Measurements from ENCODE around the gene ANO10. TPM values are rescaled to one million over a fixed set of nuclear protein-coding genes. Genes with fewer than 3 reads are reported as not detected.
A peak's percentile ranks its signal among the peaks of the same experiment; 100 is the strongest.

Gene ANO10
- total and polyA plus RNA-seq, 4 donors = 19.0 to 46.8 (median 32.0) TPM

GRCh38 chr3:43632986-43633385 lies 11.2 kb upstream of the ANO10 start:
- 79 to 87% methylated on average over 7 of the region's 7 CpGs for WGBS, 2 donors

GRCh38 chr3:43632269-43632733 lies 10.5 kb upstream of the ANO10 start:
- 74 to 76% methylated on average over 2 of the region's 2 CpGs for WGBS, 2 donors
- H3K27me3 ChIP-seq (ENCODE audit: control insufficient read depth in 1 of 2, insufficient read depth in 2 of 2, low read length in 1 of 2) = no peaks in the 10 kb centered on the region
- H3K4me3 ChIP-seq (ENCODE audit: low read length in 2 of 2) = no peak overlapping the region
- no peaks in the 10 kb centered on the region for H3K36me3 ChIP-seq (ENCODE audit: control insufficient read depth in 1 of 2, insufficient read depth in 2 of 2, low read length in 1 of 2)
- no peaks in the 10 kb centered on the region for H3K9me3 ChIP-seq (ENCODE audit: control insufficient read depth, low read length)
- ATAC-seq (ENCODE audit: low FRiP score) = no peak
- H3K27ac ChIP-seq (ENCODE audit: low read depth in 1 of 2, low read length in 2 of 2) = peak overlapping the region in 1 of 2 donors; percentile 1
- no peak for DNase-seq
- intact Hi-C loops (cut with DNase I) = no loop called here
- H3K4me1 ChIP-seq (ENCODE audit: control insufficient read depth in 1 of 2, insufficient read depth in 2 of 2, low read length in 2 of 2) = no peaks in the 10 kb centered on the region

More at GRCh38 chr3:43632986-43633385, 11.2 kb upstream of the ANO10 start:
- Histone ChIP-seq H3K9me3 (ENCODE audit: control insufficient read depth, low read length) (no peaks in the 10 kb centered on the region), H3K4me1 (ENCODE audit: control insufficient read depth in 1 of 2, insufficient read depth in 2 of 2, low read length in 2 of 2) (no peaks in the 10 kb centered on the region), H3K27me3 (ENCODE audit: control insufficient read depth in 1 of 2, insufficient read depth in 2 of 2, low read length in 1 of 2) (no peaks in the 10 kb centered on the region), H3K36me3 (ENCODE audit: control insufficient read depth in 1 of 2, insufficient read depth in 2 of 2, low read length in 1 of 2) (no peaks in the 10 kb centered on the region), H3K4me3 (ENCODE audit: low read length in 2 of 2) (no peak overlapping the region), H3K27ac (ENCODE audit: low read depth in 1 of 2, low read length in 2 of 2) (no peak overlapping the region)
- ATAC-seq (ENCODE audit: low FRiP score) (no peak), DNase-seq (no peak)
- intact Hi-C loops (cut with DNase I) = no loop called here

- intact Hi-C loops (cut with DNase I) = loop anchor here in 1 of 2 donors (10.0 kb wide), 1 partner anchor 135 kb away; no protein-coding TSS in a partner anchor
- WGBS, 2 donors = 92 to 97% methylated on average over 1 of the region's 1 CpG
- ATAC-seq (ENCODE audit: low FRiP score) = no peak
Measured at GRCh38 chr3:43629741-43630140, 7.9 kb upstream of the ANO10 start.

GRCh38 chr3:43629257-43629656 lies 7.4 kb upstream of the ANO10 start:
- no peak for ATAC-seq (ENCODE audit: low FRiP score)
- intact Hi-C loops (cut with DNase I) = loop anchor here in 1 of 2 donors (10.0 kb wide), 1 partner anchor 136 kb away; no protein-coding TSS in a partner anchor

More at GRCh38 chr3:43629741-43630140, 7.9 kb upstream of the ANO10 start:
- H3K4me1 ChIP-seq (ENCODE audit: control insufficient read depth in 1 of 2, insufficient read depth in 2 of 2, low read length in 2 of 2) = no peaks in the 10 kb centered on the region
- DNase-seq = no peak
- no peaks in the 10 kb centered on the region for H3K36me3 ChIP-seq (ENCODE audit: control insufficient read depth in 1 of 2, insufficient read depth in 2 of 2, low read length in 1 of 2)
- H3K27me3 ChIP-seq (ENCODE audit: control insufficient read depth in 1 of 2, insufficient read depth in 2 of 2, low read length in 1 of 2) = no peaks in the 10 kb centered on the region
- no peak overlapping the region for H3K4me3 ChIP-seq (ENCODE audit: low read length in 2 of 2)
- no peaks in the 10 kb centered on the region for H3K9me3 ChIP-seq (ENCODE audit: control insufficient read depth, low read length)
- no peak overlapping the region for H3K27ac ChIP-seq (ENCODE audit: low read depth in 1 of 2, low read length in 2 of 2)

DNA sequence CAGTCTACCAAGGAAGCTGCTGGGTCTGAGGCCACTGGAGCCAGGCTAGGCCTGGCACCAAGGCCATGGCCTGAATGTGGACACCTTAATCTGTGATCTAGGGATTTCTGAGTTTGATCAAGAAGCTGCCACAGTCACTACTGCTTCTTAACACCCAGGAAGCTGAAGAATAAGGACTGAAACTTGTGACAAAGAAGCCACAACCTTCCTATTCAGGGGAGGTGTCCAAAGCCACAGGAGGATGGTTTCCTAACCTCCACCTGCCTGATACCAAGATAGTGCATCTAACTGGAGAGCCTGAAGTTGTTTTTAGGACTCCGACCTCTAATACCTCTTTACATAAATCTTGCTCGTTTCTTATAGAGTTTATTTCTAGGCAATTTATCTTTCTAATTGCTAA lies 5.5 kb upstream of the ANO10 start:
- H3K36me3 ChIP-seq (ENCODE audit: control insufficient read depth in 1 of 2, insufficient read depth in 2 of 2, low read length in 1 of 2) = no peaks in the 10 kb centered on the region
- DNase-seq = no peak
- H3K27me3 ChIP-seq (ENCODE audit: control insufficient read depth in 1 of 2, insufficient read depth in 2 of 2, low read length in 1 of 2) = no peaks in the 10 kb centered on the region
- no peaks in the 10 kb centered on the region for H3K9me3 ChIP-seq (ENCODE audit: control insufficient read depth, low read length)
- H3K4me1 ChIP-seq (ENCODE audit: control insufficient read depth in 1 of 2, insufficient read depth in 2 of 2, low read length in 2 of 2) = no peaks in the 10 kb centered on the region
- ATAC-seq (ENCODE audit: low FRiP score) = no peak
- intact Hi-C loops (cut with DNase I) = loop anchor here in 1 of 2 donors (10.0 kb wide), 1 partner anchor 137 kb away; no protein-coding TSS in a partner anchor
- no peak overlapping the region for H3K27ac ChIP-seq (ENCODE audit: low read depth in 1 of 2, low read length in 2 of 2)
- no peak overlapping the region for H3K4me3 ChIP-seq (ENCODE audit: low read length in 2 of 2)
- WGBS, 2 donors = 88 to 91% methylated on average over 2 of the region's 2 CpGs

More at GRCh38 chr3:43629257-43629656, 7.4 kb upstream of the ANO10 start:
- no peaks in the 10 kb centered on the region for H3K27me3 ChIP-seq (ENCODE audit: control insufficient read depth in 1 of 2, insufficient read depth in 2 of 2, low read length in 1 of 2)
- H3K4me1 ChIP-seq (ENCODE audit: control insufficient read depth in 1 of 2, insufficient read depth in 2 of 2, low read length in 2 of 2) = no peaks in the 10 kb centered on the region
- DNase-seq = no peak
- H3K9me3 ChIP-seq (ENCODE audit: control insufficient read depth, low read length) = no peaks in the 10 kb centered on the region
- no peaks in the 10 kb centered on the region for H3K36me3 ChIP-seq (ENCODE audit: control insufficient read depth in 1 of 2, insufficient read depth in 2 of 2, low read length in 1 of 2)
- H3K4me3 ChIP-seq (ENCODE audit: low read length in 2 of 2) = no peak overlapping the region
- H3K27ac ChIP-seq (ENCODE audit: low read depth in 1 of 2, low read length in 2 of 2) = no peak overlapping the region

DNA sequence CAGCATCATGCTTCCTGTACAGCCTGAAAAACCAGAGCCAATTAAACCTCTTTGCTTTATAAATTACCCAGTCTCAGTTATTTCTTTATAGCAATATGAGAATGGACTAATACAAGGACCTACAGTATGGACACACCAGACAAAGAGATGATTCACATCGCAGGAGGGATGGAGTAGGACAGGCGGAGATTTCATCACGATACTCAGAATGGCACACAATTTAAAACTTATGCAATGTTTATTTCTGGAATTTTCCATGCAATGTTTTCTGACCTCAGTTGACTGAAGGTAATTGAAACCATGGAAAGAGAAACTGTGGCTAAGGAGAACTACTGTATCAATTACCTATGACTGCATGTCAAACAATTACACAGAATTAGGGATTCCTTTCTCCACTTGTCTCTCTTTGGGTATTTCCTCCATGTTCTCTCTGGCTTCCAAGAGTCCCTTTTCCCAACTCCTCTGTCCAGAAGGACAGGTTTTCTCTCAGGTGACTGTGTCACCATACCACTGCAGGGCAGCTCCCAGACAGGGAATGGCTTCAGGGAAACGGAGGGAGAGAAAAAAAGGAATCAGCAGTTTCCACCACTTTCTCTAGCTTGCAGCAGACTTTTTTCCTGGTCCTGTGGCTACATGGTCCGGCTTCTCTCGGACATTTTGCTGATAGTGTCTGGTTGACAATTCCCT lies 3.0 kb upstream of the ANO10 start:
- no peaks in the 10 kb centered on the region for H3K27me3 ChIP-seq (ENCODE audit: control insufficient read depth in 1 of 2, insufficient read depth in 2 of 2, low read length in 1 of 2)
- H3K9me3 ChIP-seq (ENCODE audit: control insufficient read depth, low read length) = no peaks in the 10 kb centered on the region
- no peaks in the 10 kb centered on the region for H3K4me1 ChIP-seq (ENCODE audit: control insufficient read depth in 1 of 2, insufficient read depth in 2 of 2, low read length in 2 of 2)
- H3K27ac ChIP-seq (ENCODE audit: low read depth in 1 of 2, low read length in 2 of 2) = no peak overlapping the region
- no peak for ATAC-seq (ENCODE audit: low FRiP score)
- DNase-seq = no peak
- no peak overlapping the region for H3K4me3 ChIP-seq (ENCODE audit: low read length in 2 of 2)
- 94 to 97% methylated on average over 6 of the region's 6 CpGs for WGBS, 2 donors
- H3K36me3 ChIP-seq (ENCODE audit: control insufficient read depth in 1 of 2, insufficient read depth in 2 of 2, low read length in 1 of 2) = no peaks in the 10 kb centered on the region
- intact Hi-C loops (cut with DNase I) = loop anchor here (5.0 to 10.0 kb wide), 3 partner anchors 42 to 140 kb away; partner anchors contain the start of gene ABHD5 (in 1 of the 2)

- intact Hi-C loops (cut with DNase I) = loop anchor here (5.0 to 10.0 kb wide), 3 partner anchors 39 to 144 kb away; partner anchors contain the start of gene ABHD5 (in 1 of the 2)
- Histone ChIP-seq H3K36me3 (ENCODE audit: control insufficient read depth in 1 of 2, insufficient read depth in 2 of 2, low read length in 1 of 2) (no peaks in the 10 kb centered on the region), H3K9me3 (ENCODE audit: control insufficient read depth, low read length) (no peaks in the 10 kb centered on the region), H3K27ac (ENCODE audit: low read depth in 1 of 2, low read length in 2 of 2) (peak overlapping the region; percentile 6 to 26), H3K27me3 (ENCODE audit: control insufficient read depth in 1 of 2, insufficient read depth in 2 of 2, low read length in 1 of 2) (no peaks in the 10 kb centered on the region), H3K4me1 (ENCODE audit: control insufficient read depth in 1 of 2, insufficient read depth in 2 of 2, low read length in 2 of 2) (peaks cover 0 to 2% of the 10 kb centered on the region in 2 donors), H3K4me3 (ENCODE audit: low read length in 2 of 2) (peak overlapping the region; percentile 75 to 76)
- DNase-seq = peak; percentile 59 to 75
- peak; percentile 26 for ATAC-seq (ENCODE audit: low FRiP score)
- 3 to 4% methylated on average over 24 of the region's 24 CpGs for WGBS, 2 donors
Measured at GRCh38 chr3:43620831-43621655, 768 bp downstream of the ANO10 start.

GRCh38 chr3:43619588-43619987 lies 2.2 kb downstream of the ANO10 start:
- DNase-seq (no peak), ATAC-seq (ENCODE audit: low FRiP score) (no peak)
- H3K27ac ChIP-seq (ENCODE audit: low read depth in 1 of 2, low read length in 2 of 2) = no peak overlapping the region
- peaks cover 0 to 2% of the 10 kb centered on the region in 2 donors for H3K4me1 ChIP-seq (ENCODE audit: control insufficient read depth in 1 of 2, insufficient read depth in 2 of 2, low read length in 2 of 2)
- 94 to 96% methylated on average over 5 of the region's 5 CpGs for WGBS, 2 donors
- H3K9me3 ChIP-seq (ENCODE audit: control insufficient read depth, low read length) = no peaks in the 10 kb centered on the region
- intact Hi-C loops (cut with DNase I) = no loop called here
- no peaks in the 10 kb centered on the region for H3K36me3 ChIP-seq (ENCODE audit: control insufficient read depth in 1 of 2, insufficient read depth in 2 of 2, low read length in 1 of 2)
- no peak overlapping the region for H3K4me3 ChIP-seq (ENCODE audit: low read length in 2 of 2)
- H3K27me3 ChIP-seq (ENCODE audit: control insufficient read depth in 1 of 2, insufficient read depth in 2 of 2, low read length in 1 of 2) = no peaks in the 10 kb centered on the region

Measured in aorta (tissue), 5 donors.